PC-9 (cell line): Measurements from ENCODE around the gene NKX1-2.

ENCODE experiments used
- EZH2 ChIP-seq: fragments of 200-600 bp; sonication (generic); IDR thresholded peaks from 2 replicates; pipeline ENCODE4 v1.8.0; 2017; ENCODE audit warnings: antibody characterized with exemption, low read depth
- TF ChIP-seq, protein P1 (sequence below): fragments of 200-600 bp; sonication (generic); conservative IDR thresholded peaks from 2 replicates; pipeline ENCODE4 v1.6.1; 2017; ENCODE audit warnings: mixed run types, antibody characterized with exemption, mild to moderate bottlenecking, moderate library complexity

DNA sequence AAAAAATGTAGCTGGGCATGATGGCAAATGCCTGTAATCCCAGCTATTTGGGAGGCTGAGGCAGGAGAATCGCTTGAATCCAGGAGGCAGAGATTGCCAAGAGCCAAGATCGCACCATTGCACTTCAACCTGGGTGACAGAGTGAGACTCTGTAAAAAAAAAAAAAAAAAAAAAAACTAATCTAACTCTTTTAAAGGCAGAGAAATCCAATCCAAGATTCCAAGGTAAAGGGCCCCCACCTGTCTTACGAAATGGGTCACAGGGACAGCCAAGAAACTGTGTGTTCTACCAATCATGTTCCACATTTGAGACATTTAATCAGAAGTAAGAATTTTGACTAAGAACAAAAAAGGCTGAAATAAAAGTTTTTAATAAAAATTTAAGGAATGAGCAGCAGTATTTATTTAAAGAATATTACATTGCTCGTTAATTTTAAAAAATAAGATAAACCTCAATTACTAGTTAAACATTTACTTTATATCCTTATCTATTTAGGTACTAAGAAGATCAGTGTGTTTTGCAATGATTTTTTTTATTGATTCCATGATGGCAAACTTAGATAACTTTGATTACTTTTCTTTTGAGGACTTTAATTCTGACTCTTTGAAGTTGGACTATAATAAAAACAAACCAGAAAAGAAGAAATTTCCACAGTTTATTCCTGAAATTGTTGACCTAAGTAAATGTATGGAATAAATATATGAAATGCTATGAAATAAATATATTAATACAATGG, 24.4 kb downstream of the NKX1-2 start:
- TF ChIP-seq, protein P1, sequence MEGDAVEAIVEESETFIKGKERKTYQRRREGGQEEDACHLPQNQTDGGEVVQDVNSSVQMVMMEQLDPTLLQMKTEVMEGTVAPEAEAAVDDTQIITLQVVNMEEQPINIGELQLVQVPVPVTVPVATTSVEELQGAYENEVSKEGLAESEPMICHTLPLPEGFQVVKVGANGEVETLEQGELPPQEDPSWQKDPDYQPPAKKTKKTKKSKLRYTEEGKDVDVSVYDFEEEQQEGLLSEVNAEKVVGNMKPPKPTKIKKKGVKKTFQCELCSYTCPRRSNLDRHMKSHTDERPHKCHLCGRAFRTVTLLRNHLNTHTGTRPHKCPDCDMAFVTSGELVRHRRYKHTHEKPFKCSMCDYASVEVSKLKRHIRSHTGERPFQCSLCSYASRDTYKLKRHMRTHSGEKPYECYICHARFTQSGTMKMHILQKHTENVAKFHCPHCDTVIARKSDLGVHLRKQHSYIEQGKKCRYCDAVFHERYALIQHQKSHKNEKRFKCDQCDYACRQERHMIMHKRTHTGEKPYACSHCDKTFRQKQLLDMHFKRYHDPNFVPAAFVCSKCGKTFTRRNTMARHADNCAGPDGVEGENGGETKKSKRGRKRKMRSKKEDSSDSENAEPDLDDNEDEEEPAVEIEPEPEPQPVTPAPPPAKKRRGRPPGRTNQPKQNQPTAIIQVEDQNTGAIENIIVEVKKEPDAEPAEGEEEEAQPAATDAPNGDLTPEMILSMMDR = no peak
- no peak for TF ChIP-seq EZH2
